CD4-positive, alpha-beta T cell treated with Interleukin-15 for 1 hour (primary cell): Measurements from ENCODE around the gene COL6A2.
"Not testable (repeated sequence)": the region's sequence is repeated elsewhere in the genome, so short reads cannot be mapped to it uniquely, and the experiment has no call there.

Source experiments
- DNase-seq: peaks from one replicate; pipeline ENCODE4 v3.0.0-alpha.2; 2020

The COL6A2 gene

DNA sequence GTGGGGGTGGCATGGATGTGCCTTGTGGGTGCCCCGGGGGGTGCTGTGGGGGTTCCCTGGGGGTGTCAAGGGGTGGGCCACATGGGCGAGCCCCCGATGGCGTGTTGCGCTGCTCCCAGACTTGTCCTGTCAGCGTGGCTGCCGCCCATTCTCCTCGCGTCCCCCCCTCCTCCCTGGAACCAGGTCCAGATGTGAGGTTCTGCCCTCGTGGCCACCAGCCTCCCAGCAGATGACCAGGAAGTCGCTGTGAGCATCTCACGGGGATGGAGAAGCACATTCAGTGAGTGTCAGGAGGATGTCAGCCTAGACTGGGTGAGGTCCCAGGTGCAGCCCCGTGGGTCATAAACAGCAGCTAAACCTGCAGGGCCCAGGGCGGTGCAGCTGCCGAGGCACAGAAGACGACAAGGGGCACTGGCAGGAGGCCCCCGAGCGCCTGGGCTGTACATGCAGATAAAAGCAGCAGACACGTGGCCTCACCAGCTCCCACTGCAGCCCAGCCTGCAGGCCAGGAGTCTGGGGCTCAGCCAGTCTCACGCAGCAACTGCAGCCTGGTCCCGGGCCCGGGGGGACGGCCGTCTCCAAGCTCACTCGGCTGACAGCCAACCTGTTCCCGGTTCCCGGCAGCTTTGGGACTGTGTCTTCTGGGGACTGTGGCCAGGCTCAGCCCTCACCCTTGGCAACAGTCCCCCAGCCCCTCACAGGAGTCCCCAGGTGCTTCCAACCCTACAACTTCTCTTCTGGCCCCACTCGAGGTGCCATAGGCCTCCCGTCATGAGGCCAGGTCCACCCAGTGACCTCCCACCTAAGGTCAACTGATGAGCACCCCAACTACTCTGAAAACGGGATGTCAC lies 17.5 kb upstream of the COL6A2 start:
- no peak for DNase-seq

DNA sequence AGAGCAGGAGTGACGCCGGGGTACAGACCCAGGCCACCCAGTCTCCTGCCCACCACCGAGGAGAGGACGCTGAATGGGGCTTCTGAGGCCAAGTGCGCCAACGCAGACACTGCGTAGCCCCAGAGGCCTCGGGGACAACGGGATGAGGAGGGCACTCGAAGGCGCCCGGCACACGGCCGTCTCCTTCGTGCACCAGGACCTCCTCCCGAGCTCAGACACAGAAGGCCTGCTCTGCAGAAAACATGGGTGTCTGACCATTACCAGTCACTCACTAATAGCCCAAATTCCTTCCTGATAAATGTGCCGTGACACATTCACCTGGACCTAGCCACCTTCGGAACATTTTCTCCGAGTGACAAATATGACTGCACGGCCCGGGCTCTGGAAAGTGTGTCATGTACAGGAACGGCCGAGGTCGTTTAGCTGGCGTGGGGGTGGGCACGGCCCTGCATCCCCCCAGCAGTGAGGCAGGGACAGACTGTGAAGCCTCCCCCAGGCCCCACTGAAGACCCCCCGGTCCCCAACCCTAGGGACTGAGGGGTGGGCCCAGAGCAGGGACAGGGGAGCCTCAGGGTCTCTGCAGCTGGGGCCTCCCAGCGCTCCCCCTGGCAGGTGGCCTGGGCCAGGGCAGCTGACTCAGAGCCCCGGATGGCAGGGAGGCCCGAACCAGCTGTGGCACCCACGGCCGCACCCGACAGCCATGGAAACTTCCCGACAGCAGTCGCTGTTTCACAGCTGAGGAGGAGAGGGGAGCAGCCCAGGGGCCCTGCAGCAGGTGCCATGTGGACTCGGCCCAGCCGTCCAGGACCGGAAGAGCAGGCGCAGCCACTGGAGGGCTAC lies 16.7 kb upstream of the COL6A2 start:
- DNase-seq: no peak

DNA sequence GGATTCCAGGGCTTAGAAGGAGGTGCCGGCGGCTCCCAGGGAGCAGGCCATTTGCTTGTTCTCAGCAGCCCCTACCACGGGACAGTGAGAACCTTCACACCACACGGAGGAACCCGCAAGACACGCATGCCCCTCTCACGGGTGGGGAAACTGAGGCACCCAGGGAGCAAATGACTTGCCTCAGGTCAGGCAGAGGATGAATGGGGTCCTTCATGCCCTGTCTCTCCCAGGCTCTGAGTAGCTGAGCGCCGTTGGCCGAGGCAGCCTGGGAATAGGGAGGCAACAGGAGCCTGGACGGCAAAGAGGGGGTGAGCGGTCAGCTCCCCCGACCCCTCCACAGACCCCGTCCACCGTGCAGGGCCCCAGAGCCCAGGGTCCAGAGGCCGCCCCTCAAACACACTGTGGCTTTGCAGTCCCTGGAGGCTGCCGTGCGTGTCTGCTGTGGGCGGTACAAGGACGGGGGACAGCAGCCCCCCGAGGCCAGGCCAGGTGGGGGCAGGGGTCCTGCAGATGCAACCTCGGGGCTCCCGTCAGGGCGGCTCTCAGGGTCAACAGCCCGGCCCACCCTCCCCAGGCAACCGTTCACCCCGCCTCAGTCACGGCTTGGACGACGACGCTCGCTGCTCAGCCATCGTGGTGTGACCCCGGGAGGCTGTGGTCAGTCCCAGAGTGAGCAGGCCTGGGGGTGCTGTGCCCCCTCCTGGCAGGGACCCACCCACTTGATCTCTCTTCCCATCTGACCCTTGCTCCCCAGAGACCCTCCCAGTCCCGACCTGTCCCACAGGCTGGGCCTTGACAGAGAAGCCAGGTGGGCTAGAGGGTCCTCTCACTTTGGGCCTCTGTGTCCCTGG lies 15.8 kb upstream of the COL6A2 start:
- DNase-seq: no peak

DNA sequence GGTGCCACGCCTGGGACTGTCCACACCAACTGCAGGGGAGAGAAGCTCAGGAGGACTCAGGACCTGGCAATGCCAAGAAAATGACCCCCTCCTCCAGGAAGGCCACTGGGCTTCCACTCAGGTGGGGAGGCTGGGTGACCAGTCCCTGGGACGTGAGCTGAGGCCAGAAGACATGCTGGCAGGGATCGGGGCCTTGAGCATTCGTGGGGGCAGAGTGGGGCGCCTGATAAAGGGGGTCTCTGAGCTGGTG lies 15.3 kb upstream of the COL6A2 start:
- DNase-seq: no peak

DNA sequence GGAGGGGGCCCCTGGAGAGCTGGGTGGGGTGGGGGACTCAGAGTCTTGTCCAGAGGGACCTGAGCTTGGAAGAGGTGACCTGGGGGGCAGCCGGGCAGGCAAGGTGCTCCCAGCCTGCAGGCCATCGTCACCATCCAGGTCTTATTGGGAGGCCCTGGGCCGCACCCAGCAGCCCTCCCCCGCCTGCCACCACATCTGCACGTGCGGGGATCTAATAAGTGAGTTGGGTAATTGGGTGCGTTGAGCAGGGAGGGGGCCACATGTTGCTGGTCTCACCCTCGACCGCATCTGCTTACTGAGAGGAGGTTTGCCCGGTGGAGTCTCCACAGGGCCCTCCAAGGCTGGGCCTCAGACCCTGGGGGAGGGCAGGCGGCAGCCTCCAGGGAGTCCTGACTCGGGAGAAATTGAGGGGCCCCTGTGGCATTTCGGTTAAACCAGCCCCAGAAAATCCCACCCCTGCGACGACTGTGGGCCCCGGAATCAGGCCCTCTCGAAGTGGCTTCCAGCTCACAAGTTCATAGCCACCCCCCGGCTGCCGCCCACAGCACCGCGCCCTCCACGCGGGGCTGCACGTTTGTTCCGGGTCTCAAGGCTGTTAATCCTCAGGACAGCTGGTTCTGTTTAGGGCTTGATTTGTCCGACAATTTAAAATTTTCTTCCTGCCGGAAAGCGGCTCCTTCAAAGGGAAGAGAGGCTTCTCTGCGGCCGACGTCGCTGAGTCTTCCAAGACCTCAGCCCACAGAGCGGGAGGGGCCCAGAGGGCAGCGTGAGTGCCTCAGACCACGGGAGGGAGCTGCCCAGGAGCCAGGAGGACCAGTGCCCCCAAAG lies 14.7 kb upstream of the COL6A2 start:
- no peak for DNase-seq

DNA sequence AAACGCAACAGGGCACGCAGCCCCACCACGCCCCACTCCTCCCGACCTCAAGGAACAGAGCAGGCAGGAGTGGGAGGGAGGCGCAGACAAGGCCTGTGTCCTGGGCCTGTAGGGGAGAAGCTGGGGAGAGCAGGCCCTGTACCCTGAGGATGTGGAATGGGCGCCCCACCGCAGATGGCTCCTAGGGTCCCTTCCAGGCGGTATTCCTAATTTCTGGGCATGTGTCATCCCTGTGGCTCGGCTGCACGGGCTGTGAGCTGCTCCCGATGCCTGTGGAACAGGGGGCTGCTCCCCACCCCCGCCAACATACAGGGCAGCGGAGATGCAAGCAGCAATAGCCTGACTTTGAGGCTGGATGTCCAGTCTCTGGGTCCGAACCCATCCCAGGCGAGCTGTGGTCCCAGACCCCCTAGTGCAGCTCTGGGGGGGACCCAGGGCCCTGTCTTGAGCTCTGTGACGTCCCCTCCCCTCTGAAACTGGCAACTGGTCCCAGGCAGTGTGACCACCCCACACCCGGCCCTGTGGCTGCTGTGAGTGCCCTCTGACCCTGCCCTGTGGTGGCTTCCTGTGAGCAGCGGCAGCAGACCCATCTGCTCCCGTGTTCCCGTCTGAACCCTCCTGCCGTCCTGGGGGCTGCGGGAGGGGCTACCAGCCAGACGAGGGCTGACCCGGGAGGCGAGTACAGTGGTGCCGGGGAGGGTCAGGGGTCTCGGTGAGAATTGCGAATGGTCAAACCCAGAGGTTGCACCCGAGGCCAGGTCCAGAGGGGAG lies 13.9 kb upstream of the COL6A2 start:
- DNase-seq: no peak

DNA sequence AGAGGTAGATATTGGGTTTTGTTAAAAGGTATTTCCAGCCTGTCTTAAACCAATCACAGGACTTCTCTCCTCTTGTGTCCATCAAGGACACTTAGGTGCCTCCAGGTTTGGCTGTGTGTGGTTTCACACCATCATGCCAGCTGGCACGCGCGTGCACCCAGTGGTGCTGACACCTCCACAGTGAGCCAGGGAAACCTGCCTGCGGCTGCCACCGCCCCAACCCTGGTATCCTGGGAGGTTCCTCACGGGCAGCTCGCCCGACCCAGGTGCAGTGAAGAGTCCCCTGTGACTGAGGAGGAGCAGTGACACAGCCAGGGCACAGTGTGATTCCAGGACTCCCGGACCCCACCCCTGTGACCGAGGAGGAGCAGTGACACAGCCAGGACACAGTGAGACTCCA lies 13.2 kb upstream of the COL6A2 start:
- no peak for DNase-seq

DNA sequence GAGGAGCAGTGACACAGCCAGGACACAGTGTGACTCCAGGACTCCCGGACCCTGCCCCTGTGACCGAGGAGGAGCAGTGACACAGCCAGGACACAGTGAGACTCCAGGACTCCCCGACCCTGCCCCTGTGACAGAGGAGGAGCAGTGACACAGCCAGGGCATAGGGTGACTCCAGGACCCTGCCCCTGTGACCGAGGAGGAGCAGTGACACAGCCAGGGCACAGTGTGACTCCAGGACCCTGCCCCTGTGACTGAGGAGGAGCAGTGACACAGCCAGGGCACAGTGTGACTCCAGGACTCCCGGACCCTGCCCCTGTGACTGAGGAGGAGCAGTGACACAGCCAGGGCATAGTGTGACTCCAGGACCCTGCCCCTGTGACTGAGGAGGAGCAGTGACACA lies 12.7 kb upstream of the COL6A2 start:
- DNase-seq: not testable (repeated sequence)

DNA sequence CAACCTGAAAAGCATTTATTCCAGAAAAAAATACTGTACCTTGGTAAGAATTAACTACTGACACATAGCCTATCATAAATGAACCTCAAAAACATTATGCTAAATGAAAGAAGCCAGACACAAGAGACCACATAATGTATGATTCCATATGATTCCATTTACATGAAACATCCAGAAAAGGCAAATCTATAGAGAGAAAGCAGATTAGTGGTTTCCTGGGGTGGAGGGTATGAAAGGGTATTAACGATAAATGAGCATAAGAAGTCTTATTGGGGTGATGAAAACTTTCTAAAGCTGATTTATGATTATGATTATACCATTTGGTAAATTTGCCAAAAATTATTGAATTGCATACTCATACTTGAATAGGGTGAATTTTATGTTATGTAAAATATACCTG lies 10.3 kb upstream of the COL6A2 start:
- DNase-seq: no peak

DNA sequence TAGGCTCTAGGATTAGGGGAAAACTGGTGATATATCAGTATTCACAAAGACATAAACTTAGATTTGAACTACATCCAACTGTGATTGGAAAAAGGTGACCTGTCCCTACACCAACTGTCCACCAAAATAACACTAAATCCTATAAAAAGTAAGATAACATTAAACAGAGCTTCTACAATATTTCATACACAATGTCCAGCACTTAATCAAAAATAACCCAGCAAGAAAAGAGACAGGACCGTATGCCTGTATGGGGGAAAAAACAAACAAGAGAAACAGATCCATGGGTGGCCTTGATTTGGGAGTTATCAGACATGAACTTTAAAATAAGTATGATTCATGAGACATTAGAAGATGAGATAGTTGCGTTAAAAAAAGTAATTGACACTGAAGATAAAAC lies 9.7 kb upstream of the COL6A2 start:
- DNase-seq: no peak

DNA sequence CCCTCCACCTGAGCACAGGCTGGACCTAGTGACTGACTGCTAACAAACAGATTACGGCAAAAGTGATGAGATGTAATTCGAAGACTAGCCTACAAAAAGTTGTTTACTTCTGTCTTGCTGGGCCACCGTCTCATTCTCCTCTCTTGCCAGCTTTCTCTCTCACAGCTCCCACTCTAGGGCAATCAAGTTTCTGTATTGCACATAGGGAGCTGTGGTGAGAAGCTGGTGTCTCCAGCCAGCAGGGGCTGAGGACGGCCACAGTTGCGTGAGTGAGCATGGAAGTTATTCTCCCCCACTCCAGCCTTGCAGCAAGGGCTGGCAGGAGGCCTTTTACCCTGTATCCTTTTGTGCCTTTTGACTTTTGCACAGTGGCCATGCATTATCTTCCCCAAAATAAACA lies 8.6 kb upstream of the COL6A2 start:
- no peak for DNase-seq

DNA sequence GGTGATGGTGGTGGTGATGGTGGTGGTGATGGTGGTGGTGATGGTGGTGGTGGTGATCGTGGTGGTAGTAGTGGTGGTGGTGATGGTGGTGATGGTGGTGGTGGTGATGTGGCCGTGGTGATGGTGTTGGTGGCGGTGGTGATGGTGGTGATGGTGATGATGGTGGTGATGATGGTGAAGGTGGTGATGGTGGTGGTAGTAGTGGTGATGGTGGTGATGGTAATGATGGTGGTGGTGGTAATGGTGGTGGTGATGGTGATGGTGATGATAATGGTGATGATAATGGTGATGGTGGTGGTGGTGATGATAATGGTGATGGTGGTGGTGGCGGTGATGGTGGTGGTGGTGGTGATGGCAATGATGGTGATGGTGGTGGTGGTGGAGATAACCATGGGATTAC lies 6.8 kb upstream of the COL6A2 start:
- no peak for DNase-seq

DNA sequence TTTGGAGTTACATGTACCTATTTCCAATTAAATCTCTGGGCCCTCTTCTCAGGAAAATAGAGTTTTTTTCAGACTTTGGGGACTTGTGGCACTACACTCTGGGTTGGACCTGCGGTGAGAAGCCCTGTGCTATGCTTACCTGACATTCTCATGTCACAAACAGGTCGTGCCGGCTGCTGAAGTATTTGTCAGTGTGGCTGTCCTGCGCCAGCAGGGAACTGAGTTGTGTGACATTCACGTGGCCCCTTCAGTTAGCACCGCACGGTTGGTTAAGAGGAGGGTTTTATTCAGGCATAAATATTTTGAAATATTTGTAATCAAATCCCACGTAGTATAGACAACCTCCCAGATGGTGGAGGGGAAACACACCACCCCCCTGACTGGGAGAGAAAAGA lies 6.3 kb upstream of the COL6A2 start:
- DNase-seq: no peak

DNA sequence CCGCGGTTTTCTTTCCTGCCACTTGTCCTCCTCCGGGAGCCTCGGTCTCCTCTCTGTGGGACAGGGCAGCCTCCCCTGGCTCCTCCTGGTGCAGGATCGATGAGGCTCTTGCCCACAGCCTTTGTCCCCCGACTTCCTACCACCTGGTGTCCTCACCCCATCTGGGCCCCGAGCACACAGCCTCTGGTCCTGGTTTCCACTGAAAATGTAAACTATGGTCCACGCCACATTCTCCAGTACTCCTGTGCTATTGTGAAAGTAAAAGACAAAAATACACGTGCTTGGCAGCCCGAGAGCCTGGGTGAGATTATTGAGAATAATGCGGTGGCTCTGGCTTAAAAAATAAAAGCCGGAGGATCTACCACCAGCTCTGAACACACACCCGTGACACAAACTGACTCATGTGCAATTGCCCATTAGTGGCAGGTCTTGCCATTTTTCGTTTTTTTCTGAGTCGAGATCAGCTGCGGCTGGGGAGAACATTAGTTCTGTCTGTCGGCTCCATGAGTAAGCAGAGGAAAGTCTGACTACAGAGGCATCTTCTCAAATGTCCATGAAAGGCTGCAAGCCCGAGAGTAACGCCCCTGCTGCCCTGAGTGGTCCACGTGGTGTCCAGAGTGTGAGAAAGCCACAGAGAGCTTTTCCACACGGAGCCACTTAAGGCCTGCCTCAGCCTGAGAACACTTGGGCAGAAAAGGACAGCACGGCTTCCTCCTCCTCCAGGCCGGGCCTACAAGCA lies 5.7 kb upstream of the COL6A2 start:
- DNase-seq: no peak

DNA sequence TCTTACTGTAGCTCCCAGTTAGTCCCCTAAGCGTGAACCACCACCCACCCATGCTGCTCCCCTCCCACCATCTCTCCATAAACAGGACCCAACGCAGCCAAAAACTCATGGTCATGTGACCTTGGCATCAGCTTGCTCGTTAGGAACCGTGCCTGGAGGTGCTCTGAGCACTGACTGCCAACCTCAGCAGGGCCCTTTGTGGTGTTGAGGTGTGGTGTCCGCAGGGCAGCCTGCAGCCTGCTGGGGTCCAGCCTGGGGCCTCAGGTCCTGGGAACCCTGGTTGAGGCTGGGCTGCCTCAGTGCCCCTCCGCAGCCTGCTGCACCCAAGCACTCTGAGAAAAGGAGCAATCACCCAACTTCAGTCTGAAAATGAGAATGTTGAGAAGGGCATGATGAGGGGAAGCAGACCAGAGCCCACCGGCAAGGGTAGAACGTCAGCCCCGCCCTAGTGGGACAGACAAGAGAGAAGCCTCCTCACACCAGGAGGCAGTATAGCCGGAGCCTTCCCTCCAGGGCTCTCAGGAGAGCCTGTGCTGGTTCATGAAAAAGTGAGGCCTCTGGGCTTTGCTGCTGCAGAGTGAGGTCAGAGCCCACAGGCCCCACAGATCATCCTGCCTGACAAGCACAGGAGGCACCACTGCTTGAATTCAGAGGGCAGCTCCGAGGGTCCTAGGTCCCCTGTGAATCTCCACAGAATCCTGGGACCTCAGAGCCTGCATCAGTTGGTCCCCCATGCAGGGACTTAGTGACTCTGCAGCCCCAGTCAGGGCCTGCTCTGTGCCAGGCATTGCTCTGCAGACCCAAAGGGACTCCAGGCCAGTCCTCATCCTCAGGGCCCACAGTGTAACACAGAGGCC lies 4.9 kb upstream of the COL6A2 start:
- no peak for DNase-seq

DNA sequence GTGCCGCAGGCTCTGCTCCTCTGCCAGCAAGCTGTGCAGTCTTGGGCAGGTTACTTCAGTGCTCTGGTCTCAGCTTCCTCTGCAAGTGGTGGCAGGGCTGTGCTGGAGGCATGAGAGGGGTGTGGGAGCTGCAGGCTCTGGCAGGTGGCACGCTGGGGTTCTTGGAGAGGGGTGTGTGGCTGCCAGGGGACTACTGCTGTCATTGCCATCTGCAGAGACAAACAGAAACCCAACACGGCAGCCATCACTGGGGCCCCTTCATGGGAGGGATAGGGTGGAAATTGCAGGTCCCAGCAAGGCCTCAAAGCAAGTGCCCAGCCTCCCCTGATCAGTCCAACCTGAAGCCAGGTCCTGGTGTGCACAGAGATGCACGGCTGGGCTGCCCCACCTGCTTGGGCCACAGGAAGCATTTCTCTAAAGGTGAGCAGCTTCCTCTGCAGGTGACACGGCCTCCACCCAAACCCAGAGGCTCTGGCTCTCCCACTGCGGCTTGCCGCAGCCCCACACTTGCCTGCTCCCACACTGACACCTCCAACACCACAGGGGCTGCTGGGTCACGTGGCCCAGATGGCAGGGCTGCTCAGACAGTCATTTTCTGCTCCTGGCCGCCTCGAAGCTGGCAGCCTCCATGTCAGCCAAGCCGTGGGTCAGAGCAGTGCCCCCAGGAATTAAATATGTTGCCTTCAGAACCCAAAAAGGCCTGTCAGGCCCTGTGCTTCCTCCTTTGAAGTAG lies 4.1 kb upstream of the COL6A2 start:
- no peak for DNase-seq

DNA sequence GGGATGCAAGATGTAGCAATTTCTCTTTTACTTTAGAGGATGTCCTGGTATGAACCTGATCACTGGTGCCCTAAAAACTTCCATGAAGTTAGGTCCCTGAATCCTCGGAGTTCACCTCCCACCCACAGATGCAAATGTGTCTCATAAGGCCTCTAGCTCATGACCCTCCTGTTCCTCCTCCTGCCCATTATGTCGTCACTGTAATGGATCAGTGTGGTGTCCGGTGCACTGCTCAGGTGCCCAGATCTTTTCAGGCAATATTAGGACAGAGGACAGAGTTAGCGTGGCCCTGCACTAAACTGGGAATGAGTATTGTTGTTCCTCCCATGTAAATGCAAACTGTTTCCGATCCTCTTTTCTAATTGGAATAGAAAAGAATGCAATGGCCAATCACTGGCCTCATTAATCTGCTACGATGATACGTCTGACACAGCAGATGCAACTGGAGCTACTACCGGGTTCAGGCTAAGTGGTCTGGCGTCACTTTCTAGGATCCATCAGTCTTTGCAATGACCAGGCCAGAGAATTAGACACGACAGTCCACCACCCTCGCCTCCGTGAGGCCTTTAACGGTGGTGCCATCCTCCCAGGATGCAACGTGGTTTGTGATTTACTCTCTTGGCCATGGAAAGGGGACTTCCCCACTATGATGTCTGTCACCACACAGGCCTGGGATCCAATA lies 3.4 kb upstream of the COL6A2 start:
- no peak for DNase-seq

DNA sequence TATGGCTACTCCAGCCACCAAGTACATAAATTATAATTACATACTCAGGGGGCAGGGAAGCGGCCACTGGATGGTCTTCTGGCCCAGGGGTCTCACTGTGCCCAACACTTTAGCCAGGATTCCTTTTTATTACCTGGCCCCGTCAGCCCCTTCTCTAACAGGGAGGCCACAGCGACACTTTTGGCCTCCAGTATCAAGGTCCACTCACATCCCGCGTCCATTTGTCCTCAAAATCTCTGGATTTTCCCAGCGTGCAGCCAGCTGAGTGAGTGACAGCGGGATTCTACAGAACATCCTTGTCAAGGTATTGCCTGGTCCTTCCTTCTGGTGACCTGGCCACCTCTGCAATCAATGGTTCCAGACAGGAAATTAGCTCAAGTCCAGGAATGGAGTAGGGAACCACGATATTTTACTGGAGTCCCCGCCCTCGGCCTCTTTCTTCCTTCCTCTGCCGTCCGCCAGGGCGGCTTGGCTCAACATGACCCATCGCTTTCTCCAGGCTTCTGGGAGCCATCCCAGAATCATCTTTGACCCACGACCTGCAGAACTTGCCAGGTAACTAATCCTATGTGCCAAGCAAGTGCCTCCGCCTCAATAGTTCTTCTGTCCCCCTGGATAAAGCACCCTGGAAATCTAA lies 2.7 kb upstream of the COL6A2 start:
- DNase-seq: no peak
